Measurements from ENCODE around the gene PCK2. TPM values are rescaled to one million over a fixed set of nuclear protein-coding genes. Genes with fewer than 3 reads are reported as not detected.

Gene PCK2
- polyA plus RNA-seq, 2 of the 4 experiments (the other 2 are of a cell fraction): 16.9 to 60.2 TPM

GRCh38 chr14:24057867-24058259 is 36.2 kb upstream of the PCK2 start:
- peaks cover 1% of the 10 kb centered on the region; the same call in 1 of the 3 replicates for H3K4me1 ChIP-seq
- H3K4me3 ChIP-seq: no peak overlapping the region
- H3K27ac ChIP-seq: no peak overlapping the region
- TF ChIP-seq JUNB (IDR thresholded peaks at IDR 0.05): no peak
- no peak for TF ChIP-seq KDM1A (IDR thresholded peaks at IDR 0.05; ENCODE audit: low read depth)
- TF ChIP-seq ZC3H11A (IDR thresholded peaks at IDR 0.05): no peak
- no peak for TF ChIP-seq RNF2 (IDR thresholded peaks at IDR 0.05; ENCODE audit: borderline replicate concordance, low read depth)
- no peak for TF ChIP-seq EHMT2 (IDR thresholded peaks at IDR 0.05; ENCODE audit: low read depth)
- no peak for TF ChIP-seq JUN (IDR thresholded peaks at IDR 0.05)
- TF ChIP-seq E2F6 (IDR thresholded peaks at IDR 0.05; ENCODE audit: borderline replicate concordance, low read depth): no peak
- TF ChIP-seq PHF8 (IDR thresholded peaks at IDR 0.05; ENCODE audit: borderline replicate concordance, low read depth): no peak
- no peak for TF ChIP-seq BHLHE40 (IDR thresholded peaks at IDR 0.05; ENCODE audit: low read depth, low read length)
- TF ChIP-seq NR3C1 (IDR thresholded peaks at IDR 0.05): no peak
- TF ChIP-seq GATA3 (IDR thresholded peaks at IDR 0.05; ENCODE audit: borderline replicate concordance): no peak
- TF ChIP-seq HDAC2 (IDR thresholded peaks at IDR 0.05): no peak
- TF ChIP-seq, protein P1, sequence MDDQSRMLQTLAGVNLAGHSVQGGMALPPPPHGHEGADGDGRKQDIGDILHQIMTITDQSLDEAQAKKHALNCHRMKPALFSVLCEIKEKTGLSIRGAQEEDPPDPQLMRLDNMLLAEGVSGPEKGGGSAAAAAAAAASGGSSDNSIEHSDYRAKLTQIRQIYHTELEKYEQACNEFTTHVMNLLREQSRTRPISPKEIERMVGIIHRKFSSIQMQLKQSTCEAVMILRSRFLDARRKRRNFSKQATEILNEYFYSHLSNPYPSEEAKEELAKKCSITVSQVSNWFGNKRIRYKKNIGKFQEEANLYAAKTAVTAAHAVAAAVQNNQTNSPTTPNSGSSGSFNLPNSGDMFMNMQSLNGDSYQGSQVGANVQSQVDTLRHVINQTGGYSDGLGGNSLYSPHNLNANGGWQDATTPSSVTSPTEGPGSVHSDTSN (IDR thresholded peaks at IDR 0.05): no peak
- TF ChIP-seq ESRRA (IDR thresholded peaks at IDR 0.05; ENCODE audit: borderline replicate concordance, low read length): no peak
- TF ChIP-seq, protein P2, sequence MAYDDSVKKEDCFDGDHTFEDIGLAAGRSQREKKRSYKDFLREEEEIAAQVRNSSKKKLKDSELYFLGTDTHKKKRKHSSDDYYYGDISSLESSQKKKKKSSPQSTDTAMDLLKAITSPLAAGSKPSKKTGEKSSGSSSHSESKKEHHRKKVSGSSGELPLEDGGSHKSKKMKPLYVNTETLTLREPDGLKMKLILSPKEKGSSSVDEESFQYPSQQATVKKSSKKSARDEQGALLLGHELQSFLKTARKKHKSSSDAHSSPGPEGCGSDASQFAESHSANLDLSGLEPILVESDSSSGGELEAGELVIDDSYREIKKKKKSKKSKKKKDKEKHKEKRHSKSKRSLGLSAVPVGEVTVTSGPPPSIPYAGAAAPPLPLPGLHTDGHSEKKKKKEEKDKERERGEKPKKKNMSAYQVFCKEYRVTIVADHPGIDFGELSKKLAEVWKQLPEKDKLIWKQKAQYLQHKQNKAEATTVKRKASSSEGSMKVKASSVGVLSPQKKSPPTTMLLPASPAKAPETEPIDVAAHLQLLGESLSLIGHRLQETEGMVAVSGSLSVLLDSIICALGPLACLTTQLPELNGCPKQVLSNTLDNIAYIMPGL (CRISPR knock-in tag; IDR thresholded peaks at IDR 0.05; ENCODE audit: borderline replicate concordance): no peak
- ChIA-PET CTCF (interaction anchor here (0.5 to 15.8 kb wide), 28 partner anchors 11 to 940 kb away, joined by 3 to 405 read pairs (median 5); partner anchors contain the start of genes CPNE6, DCAF11, DHRS4L2 and IPO4), POLR2A (interaction anchor here (1.2 to 2.0 kb wide), 5 partner anchors 23 to 57 kb away, joined by 4 to 14 read pairs (median 11); partner anchors contain the start of genes DCAF11, NRL and PCK2)
- H3K4me2 ChIP-seq: no peak overlapping the region
- no peak for DNase-seq (ENCODE audit: low read depth in 1 of 2, low spot score in 1 of 2)
- no peaks in the 10 kb centered on the region for H3K9me3 ChIP-seq
- FAIRE-seq: no peak
- peak; percentile 6 to 38; a peak in 4 of 6 replicates for ATAC-seq
- WGBS (ENCODE audit: missing lambda C conversion rate): 40% methylated on average over 4 of the region's 14 CpGs

- POLR2A ChIA-PET: interaction anchor here (1.2 to 2.0 kb wide), 5 partner anchors 22 to 56 kb away, joined by 4 to 14 read pairs (median 11); partner anchors contain the start of genes DCAF11, NRL and PCK2
- Histone ChIP-seq H3K27ac (no peak overlapping the region), H3K9me3 (no peaks in the 10 kb centered on the region), H3K4me2 (no peak overlapping the region), H3K4me1 (no peaks in the 10 kb centered on the region), H3K4me3 (no peak overlapping the region)
- peak; percentile 88 to 94 for ATAC-seq
- peak; percentile 71 to 78 for DNase-seq (ENCODE audit: low read depth in 1 of 2, low spot score in 1 of 2)
- FAIRE-seq: no peak
- CTCF ChIA-PET: interaction anchor here (0.5 to 15.8 kb wide), 25 partner anchors 12 to 940 kb away, joined by 3 to 405 read pairs (median 6); partner anchors contain the start of genes CPNE6, DCAF11, IPO4 and IRF9
- 55% methylated on average over 7 of the region's 7 CpGs for WGBS (ENCODE audit: missing lambda C conversion rate)
- TF ChIP-seq RARB (CRISPR knock-in tag; IDR thresholded peaks at IDR 0.05) (no peak), POLR2A (IDR thresholded peaks at IDR 0.05; ENCODE audit: low read length) (no peak), RCOR1 (IDR thresholded peaks at IDR 0.05; ENCODE audit: low read depth, low read length) (no peak), EHMT2 (IDR thresholded peaks at IDR 0.05; ENCODE audit: low read depth) (no peak), CBX8 (IDR thresholded peaks at IDR 0.05) (no peak), SREBF2 (IDR thresholded peaks at IDR 0.05) (no peak), FOSL2 (IDR thresholded peaks at IDR 0.05) (no peak), FOSL2 (CRISPR knock-in tag; IDR thresholded peaks at IDR 0.05) (no peak), NPAS2 (CRISPR knock-in tag; IDR thresholded peaks at IDR 0.05; ENCODE audit: borderline replicate concordance) (no peak), MYC (IDR thresholded peaks at IDR 0.05; ENCODE audit: borderline replicate concordance, low read length) (no peak), MAFK (IDR thresholded peaks at IDR 0.05; ENCODE audit: partially characterized antibody) (no peak), JUNB (IDR thresholded peaks at IDR 0.05) (no peak), HDAC2 (IDR thresholded peaks at IDR 0.05) (no peak), RAD21 (conservative IDR thresholded peaks at IDR 0.05 in 1 of 2, IDR thresholded peaks at IDR 0.05 in 1 of 2) (peak; percentile 85 to 95), RNF2 (IDR thresholded peaks at IDR 0.05; ENCODE audit: borderline replicate concordance, low read depth) (no peak), KDM5A (IDR thresholded peaks at IDR 0.05) (no peak), SMC3 (IDR thresholded peaks at IDR 0.05) (peak; percentile 87), TFCP2L1 (CRISPR knock-in tag; IDR thresholded peaks at IDR 0.05) (0 out of 2 replicates have a peak, but pooled peaks have one; percentile 27)
- TF ChIP-seq, protein P3, sequence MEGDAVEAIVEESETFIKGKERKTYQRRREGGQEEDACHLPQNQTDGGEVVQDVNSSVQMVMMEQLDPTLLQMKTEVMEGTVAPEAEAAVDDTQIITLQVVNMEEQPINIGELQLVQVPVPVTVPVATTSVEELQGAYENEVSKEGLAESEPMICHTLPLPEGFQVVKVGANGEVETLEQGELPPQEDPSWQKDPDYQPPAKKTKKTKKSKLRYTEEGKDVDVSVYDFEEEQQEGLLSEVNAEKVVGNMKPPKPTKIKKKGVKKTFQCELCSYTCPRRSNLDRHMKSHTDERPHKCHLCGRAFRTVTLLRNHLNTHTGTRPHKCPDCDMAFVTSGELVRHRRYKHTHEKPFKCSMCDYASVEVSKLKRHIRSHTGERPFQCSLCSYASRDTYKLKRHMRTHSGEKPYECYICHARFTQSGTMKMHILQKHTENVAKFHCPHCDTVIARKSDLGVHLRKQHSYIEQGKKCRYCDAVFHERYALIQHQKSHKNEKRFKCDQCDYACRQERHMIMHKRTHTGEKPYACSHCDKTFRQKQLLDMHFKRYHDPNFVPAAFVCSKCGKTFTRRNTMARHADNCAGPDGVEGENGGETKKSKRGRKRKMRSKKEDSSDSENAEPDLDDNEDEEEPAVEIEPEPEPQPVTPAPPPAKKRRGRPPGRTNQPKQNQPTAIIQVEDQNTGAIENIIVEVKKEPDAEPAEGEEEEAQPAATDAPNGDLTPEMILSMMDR (IDR thresholded peaks at IDR 0.05): peak; percentile 78
- TF ChIP-seq, protein P4, sequence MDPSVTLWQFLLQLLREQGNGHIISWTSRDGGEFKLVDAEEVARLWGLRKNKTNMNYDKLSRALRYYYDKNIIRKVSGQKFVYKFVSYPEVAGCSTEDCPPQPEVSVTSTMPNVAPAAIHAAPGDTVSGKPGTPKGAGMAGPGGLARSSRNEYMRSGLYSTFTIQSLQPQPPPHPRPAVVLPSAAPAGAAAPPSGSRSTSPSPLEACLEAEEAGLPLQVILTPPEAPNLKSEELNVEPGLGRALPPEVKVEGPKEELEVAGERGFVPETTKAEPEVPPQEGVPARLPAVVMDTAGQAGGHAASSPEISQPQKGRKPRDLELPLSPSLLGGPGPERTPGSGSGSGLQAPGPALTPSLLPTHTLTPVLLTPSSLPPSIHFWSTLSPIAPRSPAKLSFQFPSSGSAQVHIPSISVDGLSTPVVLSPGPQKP (IDR thresholded peaks at IDR 0.05; ENCODE audit: low read depth, low read length): no peak
- TF ChIP-seq, protein P5, sequence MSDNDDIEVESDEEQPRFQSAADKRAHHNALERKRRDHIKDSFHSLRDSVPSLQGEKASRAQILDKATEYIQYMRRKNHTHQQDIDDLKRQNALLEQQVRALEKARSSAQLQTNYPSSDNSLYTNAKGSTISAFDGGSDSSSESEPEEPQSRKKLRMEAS (IDR thresholded peaks at IDR 0.05): no peak
These were observed 35.7 kb upstream of the PCK2 start for GRCh38 chr14:24058260-24058950.

Data from A549 (cell line).